K562 (cell line): Measurements from ENCODE around the gene NOL4. TPM values are rescaled to one million over a fixed set of nuclear protein-coding genes. Genes with fewer than 3 reads are reported as not detected.

Experiments used
- BCOR ChIP-seq: fragments of 450-650 bp; IDR thresholded peaks from 2 replicates; pipeline ENCODE4 v1.6.1; 2016
- BRD9 ChIP-seq: fragments of 450-650 bp; IDR thresholded peaks from 2 replicates; pipeline ENCODE4 v1.6.1; 2018; ENCODE audit warnings: low read depth; ENCODE audit not compliant: partially characterized antibody
- CEBPG ChIP-seq, 3 experiments: fragments of 200-800 bp in 1 of 3; sonication (Bioruptor generic) in 1 of 3; sonication (generic) in 1 of 3; formaldehyde crosslinking in 1 of 3; IDR thresholded peaks in 2 of 3; conservative IDR thresholded peaks in 1 of 3; 2 replicates each; pipeline versions ENCODE4 v1.6.1 to v1.8.0; 2016 to 2022; ENCODE audit warnings: missing compliant biosample characterization in 2 of 3, missing genetic modification characterization in 2 of 3, mild to moderate bottlenecking in 1 of 3, missing genetic modification reagents in 1 of 3
- CHCHD3 ChIP-seq: fragments of 250-450 bp; sonication (Bioruptor Pico); IDR thresholded peaks from 2 replicates; pipeline ENCODE4 v2.1.2; 2022; ENCODE audit warnings: mild to moderate bottlenecking
- L3MBTL2 ChIP-seq: fragments of 450-650 bp; IDR thresholded peaks from 2 replicates; pipeline ENCODE4 v1.6.1; 2016; ENCODE audit warnings: mild to moderate bottlenecking, moderate library complexity
- MCM5 ChIP-seq: fragments of 450-650 bp; IDR thresholded peaks from 2 replicates; pipeline ENCODE4 v1.6.1; 2016; ENCODE audit warnings: low read depth
- YBX1 ChIP-seq: fragments of 450-650 bp; IDR thresholded peaks from 2 replicates; pipeline ENCODE4 v1.7.1; 2016; ENCODE audit warnings: mild to moderate bottlenecking
- ZFP1 ChIP-seq: fragments of 450-650 bp; formaldehyde crosslinking; IDR thresholded peaks from 2 replicates; pipeline ENCODE4 v1.4.0; 2020; ENCODE audit warnings: mild to moderate bottlenecking, mixed read lengths
- ZNF174 ChIP-seq: fragments of 250-450 bp; sonication (Bioruptor Pico); IDR thresholded peaks from 2 replicates; pipeline ENCODE4 v1.4.0; 2020; ENCODE audit warnings: mild to moderate bottlenecking
- polyA plus RNA-seq, 8 experiments: library from polyadenylated mRNA; depleted of rRNA in 4 of 8; stranded (reverse) in 5 of 8; unstranded in 3 of 8; fragments of >200 nt; fragmentation: Nextera tagmentation in 2 of 8; fragmentation: Illumina TruSeq in 1 of 8; extraction: Ambion mirVana in 2 of 8; extraction: Trizol in 1 of 8; gene quantifications; 2 replicates each; pipeline versions ENCODE4 v1.2.1 to v1.2.3, GENCODE V29; 2011 to 2014; ENCODE audit warnings: inconsistent platforms in 1 of 8, missing spikeins in 1 of 8
- total RNA-seq, 7 experiments: library from RNA; depleted of rRNA in 6 of 7; stranded (reverse); fragments of >200 nt in 6 of 7; fragmentation: Illumina TruSeq in 2 of 7; extraction: Trizol in 2 of 7; gene quantifications; 2 replicates each; pipeline versions ENCODE4 v1.2.1 to v1.2.3, GENCODE V29; 2011 to 2021; ENCODE audit warnings: low replicate concordance in 1 of 7
- TF ChIP-seq, protein P1 (sequence below): fragments of 200-800 bp; sonication (Bioruptor generic); IDR thresholded peaks from 2 replicates; pipeline ENCODE4 v1.6.1; 2017; ENCODE audit warnings: missing genetic modification characterization, missing compliant biosample characterization
- TF ChIP-seq, protein P2 (sequence below), 2 experiments: fragments of 450-650 bp; IDR thresholded peaks; 2 replicates each; pipeline ENCODE4 v1.6.1; 2016; ENCODE audit warnings: mild to moderate bottlenecking in 2 of 2, borderline replicate concordance in 1 of 2, low read depth in 1 of 2, moderate library complexity in 1 of 2

Gene NOL4
- total and polyA plus RNA-seq, 9 of the 15 experiments (the other 6 are each of a cell fraction or from before 2014, with no cell fraction given): not detected

DNA sequence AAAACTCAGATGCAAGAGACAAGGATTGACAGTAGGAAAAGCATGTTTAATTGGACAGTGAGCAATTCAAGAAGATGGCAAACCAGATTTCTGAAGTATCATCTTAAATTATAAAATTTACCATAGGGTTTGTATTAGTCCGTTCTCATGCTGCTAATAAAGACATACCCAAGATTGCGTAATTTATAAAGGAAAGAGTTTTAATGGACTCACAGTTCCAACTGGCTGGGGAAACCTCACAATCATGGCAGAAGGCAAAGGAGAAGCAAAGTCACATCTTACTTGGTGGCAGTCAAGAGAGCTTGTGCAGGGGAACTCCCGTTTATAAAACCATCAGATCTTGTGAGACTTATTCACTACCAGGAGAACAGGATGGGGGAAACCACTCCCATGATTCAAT is 24.0 kb upstream of the NOL4 start (continued):
- TF ChIP-seq, protein P1, sequence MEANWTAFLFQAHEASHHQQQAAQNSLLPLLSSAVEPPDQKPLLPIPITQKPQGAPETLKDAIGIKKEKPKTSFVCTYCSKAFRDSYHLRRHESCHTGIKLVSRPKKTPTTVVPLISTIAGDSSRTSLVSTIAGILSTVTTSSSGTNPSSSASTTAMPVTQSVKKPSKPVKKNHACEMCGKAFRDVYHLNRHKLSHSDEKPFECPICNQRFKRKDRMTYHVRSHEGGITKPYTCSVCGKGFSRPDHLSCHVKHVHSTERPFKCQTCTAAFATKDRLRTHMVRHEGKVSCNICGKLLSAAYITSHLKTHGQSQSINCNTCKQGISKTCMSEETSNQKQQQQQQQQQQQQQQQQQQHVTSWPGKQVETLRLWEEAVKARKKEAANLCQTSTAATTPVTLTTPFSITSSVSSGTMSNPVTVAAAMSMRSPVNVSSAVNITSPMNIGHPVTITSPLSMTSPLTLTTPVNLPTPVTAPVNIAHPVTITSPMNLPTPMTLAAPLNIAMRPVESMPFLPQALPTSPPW (CRISPR knock-in tag): no peak
- TF ChIP-seq BRD9 (no peak), YBX1 (no peak), CEBPG (CRISPR knock-in tag; IDR thresholded peaks at IDR 0.05) (no peak), CEBPG (tag; conservative IDR thresholded peaks at IDR 0.05 in 1 of 2, IDR thresholded peaks at IDR 0.05 in 1 of 2) (peak in 1 of 2 experiments; percentile 59; a peak in 2 of 4 replicates), MCM5 (no peak), ZFP1 (no peak), CHCHD3 (CRISPR knock-in tag) (no peak), L3MBTL2 (no peak), ZNF174 (no peak), BCOR (no peak)
- TF ChIP-seq, protein P2, sequence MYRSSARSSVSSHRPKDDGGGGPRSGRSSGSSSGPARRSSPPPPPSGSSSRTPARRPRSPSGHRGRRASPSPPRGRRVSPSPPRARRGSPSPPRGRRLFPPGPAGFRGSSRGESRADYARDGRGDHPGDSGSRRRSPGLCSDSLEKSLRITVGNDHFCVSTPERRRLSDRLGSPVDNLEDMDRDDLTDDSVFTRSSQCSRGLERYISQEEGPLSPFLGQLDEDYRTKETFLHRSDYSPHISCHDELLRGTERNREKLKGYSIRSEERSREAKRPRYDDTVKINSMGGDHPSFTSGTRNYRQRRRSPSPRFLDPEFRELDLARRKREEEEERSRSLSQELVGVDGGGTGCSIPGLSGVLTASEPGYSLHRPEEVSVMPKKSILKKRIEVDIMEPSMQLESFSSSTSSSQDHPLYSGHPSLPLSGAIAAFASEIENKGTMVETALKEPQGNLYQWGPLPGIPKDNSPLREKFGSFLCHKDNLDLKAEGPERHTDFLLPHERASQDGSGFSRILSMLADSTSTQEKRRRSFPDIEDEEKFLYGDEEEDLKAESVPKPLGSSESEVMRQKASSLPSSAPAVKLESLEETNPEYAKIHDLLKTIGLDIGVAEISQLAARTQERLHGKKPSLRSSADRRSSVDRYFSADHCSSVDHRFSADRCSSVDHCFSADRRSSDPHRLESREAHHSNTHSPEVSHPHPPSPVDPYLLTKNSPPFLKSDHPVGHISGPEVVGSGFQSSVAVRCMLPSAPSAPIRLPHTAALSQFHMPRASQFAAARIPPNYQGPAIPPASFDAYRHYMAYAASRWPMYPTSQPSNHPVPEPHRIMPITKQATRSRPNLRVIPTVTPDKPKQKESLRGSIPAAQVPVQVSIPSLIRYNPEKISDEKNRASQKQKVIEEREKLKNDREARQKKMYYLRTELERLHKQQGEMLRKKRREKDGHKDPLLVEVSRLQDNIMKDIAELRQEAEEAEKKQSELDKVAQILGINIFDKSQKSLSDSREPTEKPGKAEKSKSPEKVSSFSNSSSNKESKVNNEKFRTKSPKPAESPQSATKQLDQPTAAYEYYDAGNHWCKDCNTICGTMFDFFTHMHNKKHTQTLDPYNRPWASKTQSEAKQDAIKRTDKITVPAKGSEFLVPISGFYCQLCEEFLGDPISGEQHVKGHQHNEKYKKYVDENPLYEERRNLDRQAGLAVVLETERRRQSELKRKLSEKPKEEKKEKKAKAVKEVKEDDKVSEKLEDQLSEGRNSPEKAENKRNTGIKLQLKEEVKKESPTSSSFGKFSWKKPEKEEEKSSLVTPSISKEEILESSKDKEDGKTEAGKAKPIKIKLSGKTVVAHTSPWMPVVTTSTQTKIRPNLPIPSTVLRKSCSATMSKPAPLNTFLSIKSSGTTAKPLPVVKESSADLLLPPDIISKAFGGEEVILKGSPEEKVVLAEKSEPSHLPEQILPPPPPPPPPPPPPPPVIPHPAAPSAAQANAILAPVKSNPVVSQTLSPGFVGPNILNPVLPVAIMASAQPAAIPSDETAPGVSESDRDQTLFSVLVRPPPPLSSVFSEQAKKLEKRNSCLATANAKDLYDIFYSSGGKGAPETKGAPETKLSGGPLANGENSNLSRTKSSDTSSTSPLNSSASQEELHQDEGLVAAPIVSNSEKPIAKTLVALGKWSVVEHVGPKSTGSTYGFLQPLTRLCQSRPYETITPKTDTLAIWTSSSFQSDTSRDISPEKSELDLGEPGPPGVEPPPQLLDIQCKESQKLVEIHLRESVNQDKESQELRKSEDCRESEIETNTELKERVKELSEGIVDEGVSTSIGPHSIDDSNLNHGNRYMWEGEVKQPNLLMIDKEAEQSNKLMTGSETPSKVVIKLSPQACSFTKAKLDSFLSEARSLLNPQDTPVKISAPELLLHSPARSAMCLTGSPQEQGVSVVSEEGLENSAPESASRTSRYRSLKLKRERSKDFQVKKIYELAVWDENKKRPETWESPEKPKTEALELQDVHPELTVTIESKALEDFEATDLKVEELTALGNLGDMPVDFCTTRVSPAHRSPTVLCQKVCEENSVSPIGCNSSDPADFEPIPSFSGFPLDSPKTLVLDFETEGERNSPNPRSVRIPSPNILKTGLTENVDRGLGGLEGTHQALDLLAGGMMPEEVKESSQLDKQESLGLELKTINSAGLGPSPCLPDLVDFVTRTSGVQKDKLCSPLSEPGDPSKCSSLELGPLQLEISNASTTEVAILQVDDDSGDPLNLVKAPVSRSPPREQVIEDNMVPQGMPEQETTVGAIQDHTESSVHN (IDR thresholded peaks at IDR 0.05; ENCODE audit: borderline replicate concordance in 1 of 2, low read depth in 1 of 2): no peak
- TF ChIP-seq, all 486 proteins: peak for 2
